Astrocyte (in vitro differentiated cells and primary cell): ENCODE data around the gene LRMDA.

Experiments
- CTCF ChIP-seq: IDR thresholded peaks from 2 replicates; pipeline ENCODE4 v1.5.1; 2011; ENCODE audit warnings: low read depth, mild to moderate bottlenecking, inconsistent platforms, low read length, moderate library complexity; ENCODE audit not compliant: insufficient read depth
- EZH2 ChIP-seq: IDR thresholded peaks from 2 replicates; pipeline ENCODE4 v1.6.1; 2012; ENCODE audit warnings: mild to moderate bottlenecking, low read length, inconsistent platforms; ENCODE audit not compliant: insufficient read depth

- TF ChIP-seq EZH2 (no peak), CTCF (no peak)
Measured at GRCh38 chr10:76327441-76327840, 896.0 kb downstream of the LRMDA start.
